Type B pancreatic cell (in vitro differentiated cells): ENCODE results near the gene XRN1. TPM values are rescaled to one million over a fixed set of nuclear protein-coding genes. Genes with fewer than 3 reads are reported as not detected.
"Not testable (repeated sequence)": the region's sequence is repeated elsewhere in the genome, so short reads cannot be mapped to it uniquely, and the experiment has no call there.

Experiments used
- DNase-seq: peaks from one replicate; pipeline ENCODE4 v3.0.0; 2021; ENCODE audit warnings: mixed read lengths; ENCODE audit not compliant: unreplicated experiment; ENCODE audit errors: extremely low spot score
- H3K27ac Mint-ChIP-seq: 2 replicates; pipeline ENCODE4 v1.8.0; 2021; ENCODE audit warnings: mild to moderate bottlenecking, mixed read lengths
- H3K27me3 Mint-ChIP-seq: 2 replicates; pipeline ENCODE4 v1.8.0; 2021; ENCODE audit warnings: mixed read lengths
- H3K36me3 Mint-ChIP-seq: 2 replicates; pipeline ENCODE4 v1.8.0; 2021; ENCODE audit warnings: mixed read lengths
- H3K4me1 Mint-ChIP-seq: one replicate; pipeline ENCODE4 v1.8.0; 2021; ENCODE audit warnings: mixed read lengths; ENCODE audit not compliant: unreplicated experiment
- H3K4me3 Mint-ChIP-seq: 2 replicates; pipeline ENCODE4 v1.8.0; 2021; ENCODE audit warnings: mild to moderate bottlenecking, mixed read lengths
- H3K9me3 Mint-ChIP-seq: 2 replicates; pipeline ENCODE4 v1.8.0; 2021; ENCODE audit warnings: mixed read lengths
- total RNA-seq: library from RNA; stranded (reverse); gene quantifications from 2 replicates; pipeline ENCODE4 v1.2.1, GENCODE V29; 2021; ENCODE audit warnings: low replicate concordance
- TF ChIP-seq, protein P1 (sequence below): fragments of 200-600 bp; sonication (generic); conservative IDR thresholded peaks from 2 replicates; pipeline ENCODE4 v1.5.0; 2021; ENCODE audit warnings: antibody characterized with exemption, mild to moderate bottlenecking

XRN1 gene
- total RNA-seq, 1 donor from 2014 or later, result 28.1 TPM

GRCh38 chr3:142417302-142417701, 30.5 kb downstream of the XRN1 start:
- H3K27me3 Mint-ChIP-seq, result no peaks in the 10 kb centered on the region
- peaks cover 21% of the 10 kb centered on the region for H3K36me3 Mint-ChIP-seq
- H3K27ac Mint-ChIP-seq, result no peak overlapping the region
- DNase-seq, result no peak
- no peak overlapping the region for H3K4me3 Mint-ChIP-seq
- H3K4me1 Mint-ChIP-seq, result no peaks in the 10 kb centered on the region
- TF ChIP-seq, protein P1, sequence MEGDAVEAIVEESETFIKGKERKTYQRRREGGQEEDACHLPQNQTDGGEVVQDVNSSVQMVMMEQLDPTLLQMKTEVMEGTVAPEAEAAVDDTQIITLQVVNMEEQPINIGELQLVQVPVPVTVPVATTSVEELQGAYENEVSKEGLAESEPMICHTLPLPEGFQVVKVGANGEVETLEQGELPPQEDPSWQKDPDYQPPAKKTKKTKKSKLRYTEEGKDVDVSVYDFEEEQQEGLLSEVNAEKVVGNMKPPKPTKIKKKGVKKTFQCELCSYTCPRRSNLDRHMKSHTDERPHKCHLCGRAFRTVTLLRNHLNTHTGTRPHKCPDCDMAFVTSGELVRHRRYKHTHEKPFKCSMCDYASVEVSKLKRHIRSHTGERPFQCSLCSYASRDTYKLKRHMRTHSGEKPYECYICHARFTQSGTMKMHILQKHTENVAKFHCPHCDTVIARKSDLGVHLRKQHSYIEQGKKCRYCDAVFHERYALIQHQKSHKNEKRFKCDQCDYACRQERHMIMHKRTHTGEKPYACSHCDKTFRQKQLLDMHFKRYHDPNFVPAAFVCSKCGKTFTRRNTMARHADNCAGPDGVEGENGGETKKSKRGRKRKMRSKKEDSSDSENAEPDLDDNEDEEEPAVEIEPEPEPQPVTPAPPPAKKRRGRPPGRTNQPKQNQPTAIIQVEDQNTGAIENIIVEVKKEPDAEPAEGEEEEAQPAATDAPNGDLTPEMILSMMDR, result no peak
- no peaks in the 10 kb centered on the region for H3K9me3 Mint-ChIP-seq

DNA sequence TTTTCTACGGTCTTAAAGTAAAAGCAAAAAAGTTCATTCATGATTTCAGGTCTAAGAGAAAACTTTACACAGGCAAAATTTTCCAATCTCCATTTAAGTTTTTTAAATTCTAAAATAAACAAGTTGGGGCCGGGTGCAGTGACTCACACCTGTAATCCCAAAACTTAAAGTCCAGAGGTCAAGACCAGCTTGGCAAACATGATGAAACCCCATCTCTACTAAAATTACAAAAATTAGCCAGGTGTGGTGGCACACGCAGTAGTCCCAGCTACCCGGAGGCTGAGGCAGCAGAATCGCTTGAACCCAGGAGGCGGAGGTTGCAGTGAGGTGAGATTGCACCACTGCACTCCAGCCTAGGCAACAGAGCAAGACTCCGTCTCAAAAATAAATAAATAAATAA, 47.3 kb downstream of the XRN1 start:
- H3K36me3 Mint-ChIP-seq, result peaks cover 19% of the 10 kb centered on the region
- not testable (repeated sequence) for DNase-seq, H3K4me3 Mint-ChIP-seq, H3K27ac Mint-ChIP-seq, H3K4me1 Mint-ChIP-seq, H3K27me3 Mint-ChIP-seq, H3K9me3 Mint-ChIP-seq

DNA sequence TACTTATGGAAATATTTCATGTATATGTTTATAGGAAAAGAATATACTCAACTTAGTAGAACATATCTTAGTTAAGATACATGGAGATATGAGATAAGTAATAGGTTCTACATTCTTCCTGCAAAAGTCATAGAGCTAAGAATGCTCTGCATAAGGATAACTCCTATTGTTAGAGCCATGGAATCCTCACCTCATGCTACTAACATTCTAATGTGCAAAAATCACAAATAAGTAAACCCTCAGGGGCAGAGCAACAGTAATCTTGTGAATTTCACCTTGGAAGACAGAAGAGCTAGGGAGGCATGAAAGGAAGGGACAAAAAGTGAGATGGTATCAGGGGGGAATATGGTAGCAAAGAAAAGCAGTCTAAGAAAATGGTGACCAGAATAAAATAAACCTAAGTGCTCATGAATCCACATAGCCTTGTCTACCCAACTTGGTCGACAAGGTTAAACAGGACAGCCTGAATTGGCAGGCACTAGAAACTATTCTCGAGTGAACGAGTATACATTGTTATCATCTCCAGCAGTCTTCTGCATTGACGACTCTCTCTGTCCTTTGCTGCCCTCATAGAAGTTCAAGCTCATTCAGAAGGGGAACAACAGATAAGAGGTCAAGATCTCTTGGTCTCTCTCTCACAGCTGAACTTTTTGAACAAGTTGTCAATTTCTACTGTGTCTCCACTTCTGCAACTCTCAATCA, 52.8 kb downstream of the XRN1 start:
- Mint-ChIP-seq H3K27me3 (no peaks in the 10 kb centered on the region), H3K4me3 (no peak overlapping the region), H3K4me1 (no peaks in the 10 kb centered on the region), H3K9me3 (no peaks in the 10 kb centered on the region), H3K27ac (no peak overlapping the region), H3K36me3 (peaks cover 22% of the 10 kb centered on the region)
- DNase-seq, result no peak
- TF ChIP-seq, protein P1, result no peak

GRCh38 chr3:142385078-142385477, 62.8 kb downstream of the XRN1 start:
- TF ChIP-seq, protein P1, result no peak
- Mint-ChIP-seq H3K4me1 (no peaks in the 10 kb centered on the region), H3K27ac (no peak overlapping the region), H3K27me3 (no peaks in the 10 kb centered on the region), H3K36me3 (peaks cover 47% of the 10 kb centered on the region), H3K4me3 (no peak overlapping the region), H3K9me3 (peaks cover 4% of the 10 kb centered on the region)
- DNase-seq, result no peak

DNA sequence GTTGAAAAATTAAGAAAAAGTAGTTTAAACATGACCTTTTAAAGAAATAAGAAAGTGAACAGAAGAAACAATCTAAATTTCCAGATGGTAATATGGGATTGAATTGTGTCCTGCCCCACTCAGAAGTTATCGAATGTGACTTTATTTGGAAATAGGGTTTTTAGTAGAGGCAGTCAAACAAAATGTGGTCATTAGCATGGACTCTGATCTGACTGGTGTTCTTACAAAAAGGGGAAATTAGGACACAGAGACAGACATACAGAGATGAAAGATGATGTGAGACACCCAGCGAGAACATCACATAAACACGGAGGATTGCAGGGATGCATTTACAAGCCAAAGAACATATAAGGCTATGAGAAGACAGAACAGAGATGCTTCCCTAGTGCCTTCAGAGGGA, 73.2 kb downstream of the XRN1 start:
- Mint-ChIP-seq H3K27ac (no peak overlapping the region), H3K36me3 (peaks cover 22% of the 10 kb centered on the region), H3K9me3 (no peaks in the 10 kb centered on the region), H3K27me3 (no peaks in the 10 kb centered on the region), H3K4me3 (no peak overlapping the region), H3K4me1 (no peaks in the 10 kb centered on the region)
- TF ChIP-seq, protein P1, result no peak
- DNase-seq, result no peak

- not testable (repeated sequence) for H3K27ac Mint-ChIP-seq, H3K9me3 Mint-ChIP-seq, H3K27me3 Mint-ChIP-seq, H3K4me3 Mint-ChIP-seq, H3K4me1 Mint-ChIP-seq, DNase-seq
- H3K36me3 Mint-ChIP-seq, result peaks cover 20% of the 10 kb centered on the region
Observed at GRCh38 chr3:142369576-142369975, 78.3 kb downstream of the XRN1 start.

DNA sequence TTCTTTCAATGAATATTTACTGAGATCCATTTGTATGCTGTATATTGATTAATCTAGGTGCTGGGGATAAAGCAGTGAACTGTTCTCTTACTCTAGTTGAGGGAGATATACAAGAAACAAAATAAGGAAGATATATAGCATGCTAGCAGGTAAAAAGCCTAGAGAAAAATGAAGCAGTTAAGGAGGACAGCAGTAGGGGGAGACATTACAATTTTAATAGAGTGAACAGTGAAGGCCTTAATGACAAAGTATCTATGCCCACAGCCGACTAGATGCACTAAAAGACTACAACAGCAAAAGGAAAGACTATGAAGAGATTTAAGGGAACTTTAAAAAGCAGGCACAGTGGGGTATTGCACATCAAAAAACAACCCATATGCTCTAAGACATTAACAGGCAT, 81.4 kb downstream of the XRN1 start:
- H3K9me3 Mint-ChIP-seq, result no peaks in the 10 kb centered on the region
- TF ChIP-seq, protein P1, result peak; percentile 54
- no peak overlapping the region for H3K27ac Mint-ChIP-seq
- H3K4me1 Mint-ChIP-seq, result no peaks in the 10 kb centered on the region
- H3K36me3 Mint-ChIP-seq, result peaks cover 13% of the 10 kb centered on the region
- no peak overlapping the region for H3K4me3 Mint-ChIP-seq
- no peak for DNase-seq
- no peaks in the 10 kb centered on the region for H3K27me3 Mint-ChIP-seq
